Breast epithelium (tissue), 3 donors: Measurements from ENCODE around the gene PRR20G.

Source experiments
- CTCF ChIP-seq, 3 donors: fragments of 450-650 bp; IDR thresholded peaks; one replicate each; pipeline ENCODE4 v1.5.1; 2016 to 2017; ENCODE audit warnings: antibody characterized with exemption in 3 of 3, mild to moderate bottlenecking in 3 of 3, moderate library complexity in 3 of 3
- POLR2AphosphoS5 ChIP-seq, 3 donors: sonication (generic); formaldehyde crosslinking; IDR thresholded peaks; one replicate each; pipeline ENCODE4 v1.6.1; 2017; ENCODE audit warnings: antibody characterized with exemption in 3 of 3

GRCh38 chr3:127266186-127266585 is 21.7 kb downstream of the PRR20G start:
- TF ChIP-seq POLR2AphosphoS5 (IDR thresholded peaks at IDR 0.05) (no peak), CTCF (IDR thresholded peaks at IDR 0.05) (no peak)
